ENCODE data around the gene BST2.
"Not testable (repeated sequence)": the region's sequence is repeated elsewhere in the genome, so short reads cannot be mapped to it uniquely, and the experiment has no call there.

The BST2 gene

GRCh38 chr19:17370026-17370587 is 35.3 kb downstream of the BST2 start:
- peaks cover 0 to 3% (median 0%) of the 10 kb centered on the region in 5 donors for H3K27me3 ChIP-seq (ENCODE audit: control insufficient read depth in 5 of 5, insufficient read depth in 4 of 5, low read length in 5 of 5)
- H3K4me3 ChIP-seq (ENCODE audit: low read depth in 1 of 5, low read length in 5 of 5) = no peak overlapping the region
- no peak overlapping the region for H3K9ac ChIP-seq (ENCODE audit: low read length in 5 of 5)
- H3K27ac ChIP-seq (ENCODE audit: low read depth, low read length) = no peak overlapping the region
- no peaks in the 10 kb centered on the region for H3K9me3 ChIP-seq (ENCODE audit: control insufficient read depth in 5 of 5, low read length in 5 of 5)
- peaks cover 0 to 8% (median 0%) of the 10 kb centered on the region in 5 donors for H3K36me3 ChIP-seq (ENCODE audit: control insufficient read depth in 5 of 5, insufficient read depth in 5 of 5, low read length in 5 of 5)
- peaks cover 0 to 9% (median 2%) of the 10 kb centered on the region in 5 donors for H3K4me1 ChIP-seq (ENCODE audit: control insufficient read depth in 5 of 5, insufficient read depth in 5 of 5, low read length in 5 of 5)

- Histone ChIP-seq H3K36me3 (ENCODE audit: control insufficient read depth in 5 of 5, insufficient read depth in 5 of 5, low read length in 5 of 5) (peaks cover 0 to 11% (median 0%) of the 10 kb centered on the region in 5 donors), H3K27ac (ENCODE audit: low read depth, low read length) (no peak overlapping the region), H3K9me3 (ENCODE audit: control insufficient read depth in 5 of 5, low read length in 5 of 5) (no peaks in the 10 kb centered on the region), H3K4me1 (ENCODE audit: control insufficient read depth in 5 of 5, insufficient read depth in 5 of 5, low read length in 5 of 5) (peaks cover 0 to 5% (median 2%) of the 10 kb centered on the region in 5 donors), H3K9ac (ENCODE audit: low read length in 5 of 5) (no peak overlapping the region), H3K27me3 (ENCODE audit: control insufficient read depth in 5 of 5, insufficient read depth in 4 of 5, low read length in 5 of 5) (peaks cover 0 to 3% (median 0%) of the 10 kb centered on the region in 5 donors), H3K4me3 (ENCODE audit: low read depth in 1 of 5, low read length in 5 of 5) (no peak overlapping the region)
These were observed 40.1 kb downstream of the BST2 start for GRCh38 chr19:17365361-17365760.

GRCh38 chr19:17363852-17364605 is 41.4 kb downstream of the BST2 start:
- H3K4me3 ChIP-seq (ENCODE audit: low read depth in 1 of 5, low read length in 5 of 5); H3K9ac ChIP-seq (ENCODE audit: low read length in 5 of 5); H3K4me1 ChIP-seq (ENCODE audit: control insufficient read depth in 5 of 5, insufficient read depth in 5 of 5, low read length in 5 of 5); H3K9me3 ChIP-seq (ENCODE audit: control insufficient read depth in 5 of 5, low read length in 5 of 5); H3K27ac ChIP-seq (ENCODE audit: low read depth, low read length); H3K27me3 ChIP-seq (ENCODE audit: control insufficient read depth in 5 of 5, insufficient read depth in 4 of 5, low read length in 5 of 5): not testable (repeated sequence)
- peaks cover 0 to 11% (median 0%) of the 10 kb centered on the region in 5 donors for H3K36me3 ChIP-seq (ENCODE audit: control insufficient read depth in 5 of 5, insufficient read depth in 5 of 5, low read length in 5 of 5)

DNA sequence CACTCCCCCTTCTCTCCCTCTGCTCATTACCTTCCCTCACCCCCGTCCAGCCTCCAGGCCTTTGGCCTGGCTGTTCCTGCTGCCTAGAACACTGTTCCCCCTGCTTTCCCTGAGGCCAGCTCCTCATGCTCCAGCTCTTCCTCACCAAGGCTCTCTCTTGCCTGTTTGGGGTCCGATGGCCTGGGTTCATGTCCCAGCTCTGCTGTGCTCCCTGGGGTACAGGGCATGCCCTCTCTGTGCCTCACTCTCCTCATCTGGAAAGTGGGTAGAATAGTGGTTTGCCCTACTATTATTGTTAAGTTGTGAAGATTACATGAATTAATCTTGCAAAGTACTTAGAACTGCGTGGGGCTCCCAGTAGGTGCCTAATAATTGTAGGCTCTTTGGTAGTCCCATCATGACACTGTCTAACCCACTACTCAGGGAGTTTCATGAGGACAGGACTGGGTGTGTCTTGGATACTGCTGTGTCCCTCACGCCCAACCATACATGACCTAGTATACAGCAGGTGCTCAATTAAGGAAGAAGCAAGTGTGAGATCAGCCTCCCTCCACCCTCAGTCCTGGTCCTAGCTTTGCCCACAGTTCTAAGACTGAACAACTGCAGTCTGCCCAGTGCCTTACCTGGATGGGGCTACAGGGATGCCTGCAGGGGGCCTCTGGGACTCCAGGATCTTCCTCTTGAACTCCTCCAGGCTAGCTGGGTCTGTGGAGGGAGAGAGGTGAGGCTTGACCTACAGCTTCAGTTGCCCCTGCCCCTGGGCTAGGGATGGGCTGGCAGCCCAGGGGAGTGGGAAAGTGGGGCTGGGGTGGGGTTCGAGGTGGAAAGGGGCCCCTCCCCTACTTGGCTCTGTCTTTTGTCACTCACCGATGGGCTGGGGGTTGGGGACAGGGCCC is 45.3 kb downstream of the BST2 start:
- peaks cover 0 to 21% (median 2%) of the 10 kb centered on the region in 5 donors for H3K4me1 ChIP-seq (ENCODE audit: control insufficient read depth in 5 of 5, insufficient read depth in 5 of 5, low read length in 5 of 5)
- H3K9me3 ChIP-seq (ENCODE audit: control insufficient read depth in 5 of 5, low read length in 5 of 5) = no peaks in the 10 kb centered on the region
- H3K27me3 ChIP-seq (ENCODE audit: control insufficient read depth in 5 of 5, insufficient read depth in 4 of 5, low read length in 5 of 5) = no peaks in the 10 kb centered on the region
- H3K9ac ChIP-seq (ENCODE audit: low read length in 5 of 5) = no peak overlapping the region
- H3K36me3 ChIP-seq (ENCODE audit: control insufficient read depth in 5 of 5, insufficient read depth in 5 of 5, low read length in 5 of 5) = peaks cover 0 to 3% (median 0%) of the 10 kb centered on the region in 5 donors
- H3K4me3 ChIP-seq (ENCODE audit: low read depth in 1 of 5, low read length in 5 of 5) = no peak overlapping the region
- no peak overlapping the region for H3K27ac ChIP-seq (ENCODE audit: low read depth, low read length)

DNA sequence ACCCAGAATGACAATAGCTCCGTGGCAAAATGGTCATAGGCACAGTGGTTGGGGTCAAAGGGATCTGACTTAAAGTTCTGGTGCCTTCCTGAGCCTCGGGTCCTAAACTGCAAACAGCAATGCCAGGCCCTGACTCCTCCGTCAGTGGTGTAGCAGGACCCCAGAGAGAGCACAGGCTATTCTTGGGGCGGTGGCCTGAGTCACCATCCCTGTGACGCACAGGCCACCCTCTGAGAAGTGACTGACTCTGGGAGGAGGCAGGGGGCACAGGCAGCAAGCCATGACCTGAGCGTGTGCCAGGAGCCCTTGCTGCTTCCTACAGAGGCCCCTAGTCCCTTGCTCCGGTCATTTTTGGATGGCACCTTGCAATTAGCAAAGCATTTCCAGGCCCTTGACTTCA is 47.0 kb downstream of the BST2 start:
- H3K4me3 ChIP-seq (ENCODE audit: low read depth in 1 of 5, low read length in 5 of 5) = no peak overlapping the region
- H3K27me3 ChIP-seq (ENCODE audit: control insufficient read depth in 5 of 5, insufficient read depth in 4 of 5, low read length in 5 of 5) = peaks cover 0 to 3% (median 0%) of the 10 kb centered on the region in 5 donors
- no peaks in the 10 kb centered on the region for H3K36me3 ChIP-seq (ENCODE audit: control insufficient read depth in 5 of 5, insufficient read depth in 5 of 5, low read length in 5 of 5)
- H3K9me3 ChIP-seq (ENCODE audit: control insufficient read depth in 5 of 5, low read length in 5 of 5) = no peaks in the 10 kb centered on the region
- H3K9ac ChIP-seq (ENCODE audit: low read length in 5 of 5) = peak overlapping the region in 1 of 5 donors; percentile 41
- H3K27ac ChIP-seq (ENCODE audit: low read depth, low read length) = peak overlapping the region; percentile 60
- H3K4me1 ChIP-seq (ENCODE audit: control insufficient read depth in 5 of 5, insufficient read depth in 5 of 5, low read length in 5 of 5) = peaks cover 0 to 24% (median 2%) of the 10 kb centered on the region in 5 donors

DNA sequence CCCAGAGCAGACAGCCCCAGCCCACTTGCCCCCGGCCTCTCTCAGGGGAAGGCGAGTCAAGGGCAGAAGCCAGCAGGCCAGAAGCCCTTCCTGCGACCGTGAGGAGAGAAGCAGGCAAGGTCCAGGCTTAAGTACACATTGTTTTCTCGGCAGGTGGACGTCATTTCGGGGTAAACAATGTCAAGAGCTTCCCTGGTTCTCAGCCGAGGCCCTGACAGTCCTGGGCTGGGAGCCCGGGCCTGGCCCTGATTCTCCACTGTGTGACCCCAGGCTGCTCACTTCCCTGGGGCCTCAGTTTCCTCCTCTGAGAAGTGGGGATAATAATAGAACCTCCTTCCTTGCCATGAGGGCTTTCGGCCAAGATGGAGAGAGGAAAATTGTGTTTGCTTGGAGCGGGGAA is 47.7 kb downstream of the BST2 start:
- Histone ChIP-seq H3K4me3 (ENCODE audit: low read depth in 1 of 5, low read length in 5 of 5) (no peak overlapping the region), H3K9ac (ENCODE audit: low read length in 5 of 5) (peak overlapping the region in 1 of 5 donors; percentile 30), H3K9me3 (ENCODE audit: control insufficient read depth in 5 of 5, low read length in 5 of 5) (no peaks in the 10 kb centered on the region), H3K27me3 (ENCODE audit: control insufficient read depth in 5 of 5, insufficient read depth in 4 of 5, low read length in 5 of 5) (peaks cover 0 to 5% (median 0%) of the 10 kb centered on the region in 5 donors), H3K27ac (ENCODE audit: low read depth, low read length) (peak overlapping the region; percentile 60), H3K4me1 (ENCODE audit: control insufficient read depth in 5 of 5, insufficient read depth in 5 of 5, low read length in 5 of 5) (peaks cover 0 to 30% (median 7%) of the 10 kb centered on the region in 5 donors), H3K36me3 (ENCODE audit: control insufficient read depth in 5 of 5, insufficient read depth in 5 of 5, low read length in 5 of 5) (no peaks in the 10 kb centered on the region)

- Histone ChIP-seq H3K9ac (ENCODE audit: low read length in 5 of 5) (no peak overlapping the region), H3K36me3 (ENCODE audit: control insufficient read depth in 5 of 5, insufficient read depth in 5 of 5, low read length in 5 of 5) (no peaks in the 10 kb centered on the region), H3K27ac (ENCODE audit: low read depth, low read length) (peak overlapping the region; percentile 60), H3K4me1 (ENCODE audit: control insufficient read depth in 5 of 5, insufficient read depth in 5 of 5, low read length in 5 of 5) (peaks cover 0 to 36% (median 7%) of the 10 kb centered on the region in 5 donors), H3K4me3 (ENCODE audit: low read depth in 1 of 5, low read length in 5 of 5) (no peak overlapping the region), H3K9me3 (ENCODE audit: control insufficient read depth in 5 of 5, low read length in 5 of 5) (no peaks in the 10 kb centered on the region), H3K27me3 (ENCODE audit: control insufficient read depth in 5 of 5, insufficient read depth in 4 of 5, low read length in 5 of 5) (peaks cover 0 to 6% (median 0%) of the 10 kb centered on the region in 5 donors)
These were observed 48.3 kb downstream of the BST2 start for GRCh38 chr19:17357078-17357666.

- H3K9ac ChIP-seq (ENCODE audit: low read length in 5 of 5) = no peak overlapping the region
- H3K27me3 ChIP-seq (ENCODE audit: control insufficient read depth in 5 of 5, insufficient read depth in 4 of 5, low read length in 5 of 5) = peaks cover 0 to 23% (median 6%) of the 10 kb centered on the region in 5 donors
- no peak overlapping the region for H3K4me3 ChIP-seq (ENCODE audit: low read depth in 1 of 5, low read length in 5 of 5)
- peaks cover 0 to 62% (median 19%) of the 10 kb centered on the region in 5 donors for H3K4me1 ChIP-seq (ENCODE audit: control insufficient read depth in 5 of 5, insufficient read depth in 5 of 5, low read length in 5 of 5)
- H3K27ac ChIP-seq (ENCODE audit: low read depth, low read length) = no peak overlapping the region
- H3K36me3 ChIP-seq (ENCODE audit: control insufficient read depth in 5 of 5, insufficient read depth in 5 of 5, low read length in 5 of 5) = peaks cover 0 to 4% (median 0%) of the 10 kb centered on the region in 5 donors
- H3K9me3 ChIP-seq (ENCODE audit: control insufficient read depth in 5 of 5, low read length in 5 of 5) = no peaks in the 10 kb centered on the region
These were observed 52.0 kb downstream of the BST2 start for GRCh38 chr19:17353386-17353785.
